HG02981 (cell line): ENCODE measurements around the gene SEMA5A.

Experiments used
- ATAC-seq: cut with Tn5 transposase; IDR thresholded peaks from one replicate; pipeline ENCODE4 v1.9.1; 2021; ENCODE audit warnings: mild to moderate bottlenecking, moderate library complexity; ENCODE audit not compliant: unreplicated experiment

The SEMA5A gene

DNA sequence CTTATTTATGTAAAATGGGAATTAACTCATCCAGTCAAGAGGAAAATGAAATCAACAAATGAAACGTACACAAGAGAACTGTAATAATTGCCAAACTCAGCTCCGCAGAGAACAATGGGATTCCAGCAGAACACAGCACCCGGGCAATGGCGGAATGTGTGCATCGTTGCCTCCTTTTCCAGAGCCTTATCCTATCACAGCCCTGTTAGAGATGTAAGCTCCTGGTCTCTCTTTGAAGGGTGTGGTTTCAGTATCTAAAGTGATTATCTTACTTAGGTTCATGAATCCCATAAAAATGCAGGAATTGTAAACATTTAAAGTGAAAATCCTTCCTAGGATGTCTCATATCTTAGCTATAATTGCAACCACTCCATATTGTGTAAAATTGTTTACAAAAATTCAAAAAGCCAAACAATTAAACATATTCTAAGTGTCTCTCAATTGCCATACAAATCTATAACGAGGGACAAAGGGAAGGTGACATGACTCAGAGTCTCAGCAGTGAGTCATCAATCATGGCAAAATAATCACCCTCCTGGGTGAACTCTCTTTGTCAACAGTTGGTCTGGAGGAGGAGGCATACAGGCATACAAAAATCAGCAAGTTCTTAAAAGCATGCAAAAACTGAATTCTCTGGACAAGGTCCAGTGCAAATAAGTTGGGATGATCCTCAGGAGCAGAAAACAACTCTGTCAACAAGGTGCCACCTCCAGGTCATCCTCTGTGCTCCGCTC, 22.6 kb downstream of the SEMA5A start:
- no peak for ATAC-seq

DNA sequence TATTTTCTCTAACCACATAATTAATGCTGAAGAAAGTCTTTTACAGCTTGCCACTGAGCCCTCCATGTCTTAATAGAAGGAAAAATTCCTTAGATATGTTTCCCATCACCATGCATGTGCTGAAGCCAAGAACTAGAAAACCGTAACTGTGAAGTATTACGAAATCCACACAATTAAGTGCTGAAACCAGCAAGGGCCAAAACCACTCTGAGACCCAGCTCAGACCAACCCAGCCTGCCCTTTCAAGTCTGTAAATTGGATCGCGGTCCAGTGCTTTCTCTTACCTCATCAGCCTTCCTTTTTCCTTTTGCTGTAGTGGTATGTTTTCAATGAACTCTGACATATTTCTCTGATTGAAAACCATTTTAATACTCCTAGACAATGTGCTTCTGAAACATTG, 26.3 kb downstream of the SEMA5A start:
- no peak for ATAC-seq

GRCh38 chr5:9516591-9516990, 29.3 kb downstream of the SEMA5A start:
- ATAC-seq, result no peak

GRCh38 chr5:9515436-9515835, 30.4 kb downstream of the SEMA5A start:
- ATAC-seq, result no peak

- ATAC-seq, result no peak
These were observed 30.9 kb downstream of the SEMA5A start for GRCh38 chr5:9514968-9515367.

- ATAC-seq, result no peak
These were observed 32.0 kb downstream of the SEMA5A start for GRCh38 chr5:9513827-9514226.

- no peak for ATAC-seq
These were observed 33.4 kb downstream of the SEMA5A start for GRCh38 chr5:9512457-9512856.

DNA sequence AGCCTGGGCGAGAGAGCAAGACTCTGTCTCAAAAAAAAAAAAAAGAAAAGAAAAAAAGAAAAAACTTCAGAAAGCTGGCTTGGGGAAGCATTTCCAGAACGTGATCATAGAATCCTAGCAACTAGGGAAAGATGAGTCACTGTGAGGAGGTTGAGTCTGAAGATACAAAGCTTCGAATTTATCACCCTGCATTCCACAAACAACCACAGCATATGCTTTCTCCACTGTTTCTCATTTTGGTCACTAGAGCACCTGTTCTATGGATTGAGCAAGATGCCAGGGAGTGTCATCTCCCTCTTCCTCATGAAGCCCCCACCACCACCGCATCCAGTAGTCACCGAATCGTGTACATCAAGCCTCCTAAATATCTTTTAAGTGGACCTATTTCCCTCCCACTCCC, 37.9 kb downstream of the SEMA5A start:
- ATAC-seq, result no peak

- ATAC-seq, result no peak
These were observed 40.6 kb downstream of the SEMA5A start for GRCh38 chr5:9505225-9505624.

DNA sequence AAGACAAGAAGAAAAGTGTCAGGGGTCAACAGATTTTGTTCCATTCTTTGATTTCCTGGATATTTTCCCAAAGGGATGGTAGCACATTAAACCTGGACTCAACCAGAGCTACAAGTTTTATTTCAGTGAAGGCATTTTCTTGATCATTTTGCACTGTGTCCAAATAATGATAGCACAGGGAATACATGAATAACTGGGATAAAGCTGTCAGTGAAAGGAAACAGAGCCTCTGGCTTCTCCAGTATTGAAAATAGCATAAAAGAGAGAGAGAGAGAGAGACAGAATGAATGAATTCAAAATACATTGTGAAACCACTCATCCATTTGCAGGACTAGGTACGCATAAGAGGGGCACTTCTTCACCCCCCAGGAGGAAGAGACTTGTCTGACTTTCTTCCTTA, 43.0 kb downstream of the SEMA5A start:
- no peak for ATAC-seq

DNA sequence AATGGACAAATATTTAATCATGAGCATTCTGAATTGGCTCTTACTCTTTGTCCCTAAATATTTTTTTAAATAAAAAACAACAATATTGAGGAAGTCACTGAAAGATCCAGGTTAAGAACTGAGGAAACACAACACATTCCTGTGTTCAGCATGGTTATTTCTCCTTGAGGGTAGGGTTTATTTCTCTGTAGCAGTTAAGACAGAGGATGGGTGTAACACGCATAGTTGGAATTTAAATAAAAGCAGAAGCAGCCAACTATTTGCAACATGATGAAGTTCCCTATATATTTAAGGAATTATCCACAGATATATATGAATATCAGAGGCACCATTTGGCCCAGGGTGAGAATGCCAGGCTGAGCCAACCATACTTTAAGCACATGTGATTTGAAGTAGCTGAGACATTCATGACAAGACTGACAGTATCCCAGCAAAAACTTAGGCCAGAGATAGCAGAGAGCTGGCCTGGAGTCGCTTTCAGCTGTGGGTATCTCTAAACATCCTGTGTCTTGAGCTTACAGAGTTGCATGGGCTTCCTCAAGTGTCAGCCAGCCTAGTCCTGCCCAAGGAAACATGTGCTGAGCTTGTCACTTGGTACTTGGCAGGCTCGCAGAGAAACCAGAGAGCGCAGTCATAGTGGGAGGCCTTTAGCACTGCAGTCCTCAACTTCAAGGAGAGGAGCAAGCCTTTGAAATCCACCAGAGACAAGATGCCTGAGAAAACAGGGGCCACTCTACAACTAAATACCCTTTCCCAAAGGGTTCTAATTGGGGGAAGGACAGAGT, 43.6 kb downstream of the SEMA5A start:
- ATAC-seq, result no peak

DNA sequence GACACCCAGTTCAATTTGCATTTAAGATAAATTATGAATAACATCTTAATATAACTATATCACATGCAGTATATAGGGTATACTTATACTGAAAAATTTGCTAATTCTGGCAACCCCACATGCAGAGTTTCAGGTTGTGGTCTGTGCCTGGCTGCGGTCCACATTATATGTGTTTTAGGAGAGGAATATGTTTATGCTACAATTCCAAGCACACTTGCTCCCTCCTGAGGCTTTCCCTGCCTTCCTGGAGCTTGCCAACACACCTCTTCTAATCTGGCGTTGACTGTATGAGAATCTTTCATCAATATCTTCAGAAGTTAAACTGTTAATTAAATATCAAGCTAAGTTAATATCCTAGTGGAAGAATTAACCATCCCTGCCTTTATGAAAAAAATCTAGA, 45.2 kb downstream of the SEMA5A start:
- ATAC-seq, result no peak

DNA sequence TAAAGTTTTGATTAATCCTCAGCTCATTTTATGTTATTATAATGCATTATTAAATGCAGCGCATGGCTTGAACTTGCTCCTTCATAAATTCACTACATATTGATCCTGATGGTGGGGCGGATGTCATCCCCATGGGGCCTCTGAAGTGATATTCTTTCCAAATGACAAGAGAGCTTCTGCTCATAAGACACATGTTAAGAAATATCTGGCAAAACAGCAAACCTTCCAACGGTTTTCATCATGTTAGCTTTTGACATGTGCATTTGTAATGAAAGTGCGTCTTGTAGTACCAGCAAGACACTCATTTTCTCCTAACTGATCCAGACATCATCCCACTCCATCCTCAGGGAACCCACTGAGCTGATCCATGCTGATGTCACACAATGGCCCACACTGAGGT, 45.7 kb downstream of the SEMA5A start:
- ATAC-seq, result no peak

GRCh38 chr5:9499498-9499876, 46.4 kb downstream of the SEMA5A start:
- peak; percentile 84 for ATAC-seq

- no peak for ATAC-seq
These were observed 47.1 kb downstream of the SEMA5A start for GRCh38 chr5:9498541-9499497.

- no peak for ATAC-seq
These were observed 48.5 kb downstream of the SEMA5A start for GRCh38 chr5:9497347-9497746.

DNA sequence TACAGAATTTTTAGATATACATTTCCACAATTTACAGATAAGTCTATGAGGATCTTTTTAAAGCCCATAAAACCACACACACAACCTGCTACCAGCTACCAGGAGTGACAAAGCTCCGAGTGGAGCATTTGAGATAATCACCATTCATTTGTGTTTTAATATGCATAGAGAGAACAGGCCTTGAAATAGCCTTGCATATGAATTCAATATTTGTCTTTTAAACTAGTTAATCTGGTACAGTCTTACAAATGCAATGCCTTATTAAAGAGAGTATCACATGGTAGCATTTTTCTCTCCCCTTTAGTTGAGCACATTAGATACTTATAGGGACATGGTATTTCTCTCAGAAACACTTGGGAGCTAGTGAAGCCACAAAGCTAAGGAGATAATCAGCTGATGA, 49.1 kb downstream of the SEMA5A start:
- ATAC-seq, result no peak

DNA sequence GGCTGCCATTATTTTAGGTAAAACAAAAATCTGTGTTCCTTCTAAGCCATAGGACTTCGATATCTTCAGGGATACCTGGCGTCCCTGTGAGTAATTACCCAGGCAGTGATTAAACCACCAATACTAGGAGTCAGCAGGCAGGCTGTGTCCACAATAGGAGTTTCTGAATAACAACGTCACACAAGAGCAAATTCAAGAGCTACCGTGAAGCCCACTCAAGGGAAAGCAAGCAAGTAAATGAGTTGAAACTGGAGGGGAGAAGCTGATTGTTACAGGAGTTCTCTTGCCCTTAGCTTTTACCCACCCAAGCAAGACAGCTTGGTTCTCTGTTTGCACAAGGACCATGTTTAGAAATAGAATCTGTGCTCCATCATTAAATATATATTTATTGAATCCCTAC, 50.8 kb downstream of the SEMA5A start:
- ATAC-seq, result no peak

GRCh38 chr5:9494301-9494700, 51.6 kb downstream of the SEMA5A start:
- ATAC-seq, result no peak

GRCh38 chr5:9490494-9491097, 55.3 kb downstream of the SEMA5A start:
- ATAC-seq, result no peak

- ATAC-seq, result no peak
These were observed 62.1 kb downstream of the SEMA5A start for GRCh38 chr5:9483779-9484178.
